HG03135 (cell line): ENCODE results near the gene SLC35F4.
"Not testable (repeated sequence)": the region's sequence is repeated elsewhere in the genome, so short reads cannot be mapped to it uniquely, and the experiment has no call there.

Source experiments
- ATAC-seq: cut with Tn5 transposase; IDR thresholded peaks from one replicate; pipeline ENCODE4 v1.9.1; 2021; ENCODE audit warnings: mild to moderate bottlenecking, moderate library complexity; ENCODE audit not compliant: unreplicated experiment

SLC35F4 gene

DNA sequence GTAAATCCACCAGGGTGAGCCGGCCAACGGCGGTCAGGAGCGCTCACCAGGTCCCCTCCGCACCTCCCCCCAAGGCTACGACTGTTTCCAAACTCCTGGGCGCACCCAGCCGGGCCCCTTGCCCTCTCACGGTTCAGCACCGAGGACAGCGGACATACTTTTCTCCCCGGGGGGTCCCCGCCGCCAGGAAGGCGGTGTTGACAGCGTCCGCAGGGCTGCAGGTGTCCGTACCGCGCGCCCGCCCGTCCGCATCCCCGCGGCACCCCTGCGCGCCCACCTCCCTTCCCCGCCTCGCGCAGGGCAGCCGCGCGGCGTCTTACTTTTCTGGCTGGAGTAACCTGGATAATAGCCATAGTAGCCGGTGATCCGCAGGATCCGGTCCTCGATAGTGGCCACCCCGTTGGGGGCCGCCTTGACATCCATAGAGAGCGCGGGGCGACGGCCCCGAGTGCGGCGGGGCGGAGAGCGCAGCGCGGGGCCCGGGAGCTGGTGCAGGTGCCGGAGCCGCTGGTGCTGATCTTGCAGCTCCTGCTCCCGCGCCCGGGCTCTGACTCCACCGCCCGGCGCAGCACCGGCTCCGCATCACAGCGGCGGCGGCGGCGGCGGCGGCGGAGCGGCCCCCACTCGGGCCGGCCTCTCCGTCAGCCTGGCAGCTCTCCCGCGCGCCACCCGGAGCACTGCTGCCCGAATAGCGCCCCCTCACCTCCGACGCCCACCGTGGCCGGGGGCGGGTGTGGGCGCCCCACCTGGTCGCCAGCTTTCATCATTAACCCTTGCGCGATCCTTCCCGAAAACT lies at the start of gene SLC35F4:
Gene SLC35F4 (minus strand): TSS at position 690 of the 796 bp plus-strand sequence.
- no peak for ATAC-seq

DNA sequence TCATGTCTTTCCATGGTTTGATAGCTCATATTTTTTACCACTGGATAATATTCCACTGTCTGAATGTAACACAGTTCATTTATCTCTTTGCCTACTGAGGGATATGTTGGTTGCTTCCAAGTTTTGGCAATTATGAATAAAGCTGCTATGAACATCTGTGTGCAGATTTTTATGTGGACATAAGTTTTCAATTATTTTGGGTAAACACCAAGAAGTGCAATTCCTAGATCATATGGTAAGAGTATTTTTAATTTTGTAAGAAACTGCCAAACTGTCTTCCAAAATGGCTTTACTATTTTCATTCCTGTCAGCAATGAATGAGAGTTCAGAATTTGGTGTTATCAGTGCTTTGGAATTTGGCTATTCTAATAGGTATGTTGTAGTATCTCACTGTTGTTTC lies 43.7 kb upstream of the SLC35F4 start:
- ATAC-seq = no peak

DNA sequence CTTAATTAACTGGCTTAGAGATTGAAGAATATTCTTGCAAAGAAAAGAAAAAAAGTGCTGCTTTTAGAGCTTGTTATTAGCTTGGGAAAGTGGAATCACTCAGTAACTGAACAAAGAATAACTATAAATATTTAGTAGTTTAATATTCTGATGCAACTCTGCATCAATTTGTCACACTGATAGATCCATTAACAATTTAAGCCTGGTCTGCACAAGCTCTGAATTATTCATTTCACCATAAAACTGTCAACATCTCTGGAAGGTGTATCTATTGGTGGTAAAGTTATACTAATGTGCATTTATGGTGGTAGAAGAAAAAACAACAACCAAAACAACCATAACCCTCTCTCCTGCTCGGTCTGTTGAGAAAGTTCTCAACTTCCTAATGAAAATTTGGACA lies 38.1 kb upstream of the SLC35F4 start:
- no peak for ATAC-seq

DNA sequence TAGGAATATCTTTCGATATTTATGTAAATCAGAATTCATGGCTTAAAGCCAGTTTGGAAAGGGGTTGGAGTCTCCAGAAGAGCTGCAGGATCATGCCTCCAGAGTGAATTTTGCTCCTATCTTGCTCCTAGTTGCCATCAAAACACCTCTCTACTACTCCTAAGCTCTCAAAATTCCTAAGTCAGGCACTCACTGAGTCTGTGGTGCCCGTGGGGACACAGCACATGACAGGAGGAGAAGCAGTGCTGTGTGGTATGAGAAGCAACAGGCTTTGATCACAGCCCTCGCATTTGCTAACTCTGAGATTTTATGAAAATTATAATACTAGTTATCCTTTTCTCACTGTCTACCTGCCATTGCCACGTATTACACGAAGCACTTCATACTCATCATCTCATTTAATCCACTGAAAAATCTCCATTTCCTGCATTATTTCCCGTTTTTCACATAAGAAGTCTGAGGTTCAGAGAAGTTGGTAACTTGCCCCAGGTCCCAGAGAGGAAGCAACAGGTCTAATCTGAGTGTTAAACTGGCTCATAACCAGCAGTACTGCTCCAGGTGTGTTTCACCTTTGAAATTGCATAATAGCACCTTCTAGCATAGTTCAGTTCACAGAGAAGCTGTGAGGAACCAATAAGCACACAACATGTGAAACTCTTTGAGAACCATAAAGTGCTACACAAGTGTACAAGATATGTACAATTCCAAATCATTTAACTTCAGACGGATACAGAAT lies 33.1 kb upstream of the SLC35F4 start:
- ATAC-seq = no peak

DNA sequence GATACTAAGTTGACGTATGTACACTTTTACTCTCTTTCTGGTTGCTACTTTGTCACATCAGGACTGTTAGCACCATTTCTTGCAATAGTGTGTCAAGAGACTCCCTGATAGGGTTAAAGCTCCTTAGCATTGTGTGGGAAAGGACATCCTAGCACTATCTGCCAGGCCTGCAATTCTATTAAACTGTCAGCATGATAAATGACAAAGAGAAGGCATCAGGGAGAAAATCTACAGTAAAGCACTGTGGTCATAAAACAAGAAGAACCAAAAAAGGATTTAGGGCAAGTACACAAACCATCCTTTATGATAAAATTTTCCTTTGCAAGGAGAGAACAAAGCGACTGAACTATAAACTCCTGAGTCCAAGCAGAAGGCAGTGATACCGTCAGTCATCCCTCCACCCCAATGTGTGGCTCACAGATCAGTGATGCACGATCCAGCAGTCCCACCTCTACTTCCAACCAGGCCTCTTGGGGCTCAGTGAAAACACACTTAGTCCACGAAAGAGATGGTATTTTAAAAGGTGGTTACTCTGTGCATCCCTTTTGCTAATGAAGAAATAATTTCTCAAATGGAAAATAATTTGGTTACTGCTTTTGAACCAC lies 31.4 kb upstream of the SLC35F4 start:
- ATAC-seq = no peak

DNA sequence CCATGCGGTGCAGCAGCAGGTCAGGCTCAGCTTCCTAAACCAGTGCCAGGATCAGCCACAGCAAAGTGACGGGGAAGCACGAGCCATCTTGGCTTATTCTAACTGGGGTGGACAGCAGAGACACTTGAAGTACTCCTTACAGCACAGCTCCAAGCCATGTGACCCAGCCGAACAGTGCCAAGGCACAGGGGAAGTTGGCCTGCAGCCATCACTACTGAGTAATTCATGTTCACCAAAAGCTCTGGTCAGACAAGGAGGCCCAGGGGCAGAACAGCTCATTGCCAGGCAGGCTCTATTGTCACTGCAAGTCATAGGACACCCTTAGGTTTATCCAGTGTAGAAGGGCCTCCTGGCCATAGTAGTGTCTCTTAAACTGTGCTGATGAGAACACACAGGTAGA lies 23.4 kb upstream of the SLC35F4 start:
- ATAC-seq = no peak

DNA sequence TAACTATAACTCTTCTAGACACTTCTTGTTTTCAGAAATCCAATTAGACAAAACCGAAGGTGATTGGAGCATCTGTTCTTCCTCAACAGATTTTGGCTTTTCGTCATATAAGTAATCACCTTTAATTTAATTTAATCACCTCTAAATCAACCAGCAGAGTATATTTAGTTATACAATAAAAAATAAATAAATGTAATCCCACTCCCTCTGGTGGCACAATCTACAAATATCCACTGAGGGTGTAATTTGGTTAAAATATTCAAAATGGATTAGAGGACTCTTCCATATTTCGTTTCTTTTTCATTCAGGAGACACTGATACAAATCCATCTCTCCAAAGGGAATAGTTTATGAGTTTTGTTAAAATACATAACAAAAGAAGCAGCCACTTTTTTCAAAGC lies 18.3 kb upstream of the SLC35F4 start:
- no peak for ATAC-seq

DNA sequence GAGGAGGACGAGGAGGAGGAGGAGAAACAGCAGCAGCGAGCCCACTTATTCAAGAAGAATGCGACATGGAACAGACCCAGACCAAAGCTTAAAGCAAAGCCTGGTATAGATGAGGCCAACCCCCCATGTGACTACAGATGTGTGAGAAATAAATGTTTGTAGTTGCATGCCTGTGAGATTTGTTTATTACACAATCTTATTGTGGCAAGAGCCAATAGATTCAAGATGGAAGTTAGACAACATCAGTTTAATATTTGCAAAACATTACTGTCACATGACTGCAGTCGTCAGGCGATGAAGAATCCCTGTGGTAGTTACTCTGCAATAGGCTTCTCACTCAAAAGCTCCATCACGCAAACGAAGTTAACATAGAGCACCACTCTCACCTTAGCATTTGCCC lies 17.2 kb upstream of the SLC35F4 start:
- no peak for ATAC-seq

DNA sequence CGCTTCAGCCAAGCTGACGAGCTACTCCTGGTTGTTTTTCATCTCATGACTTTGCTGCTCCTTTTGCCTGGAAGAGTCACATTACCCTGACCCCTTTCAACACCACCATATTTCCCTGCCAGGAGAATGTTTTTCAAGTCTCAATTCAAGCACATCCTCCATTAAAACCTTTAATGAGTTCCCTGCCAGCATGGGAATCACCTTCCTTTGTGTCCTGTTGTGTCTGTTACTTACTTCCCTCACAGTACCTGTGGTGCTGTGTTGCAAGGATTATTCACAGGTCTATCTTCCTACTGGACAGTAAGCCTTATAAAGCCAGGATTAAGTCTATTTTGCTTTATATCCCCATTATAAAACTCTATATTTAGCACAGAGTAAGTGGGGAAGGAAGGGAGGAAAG lies 13.6 kb upstream of the SLC35F4 start:
- no peak for ATAC-seq

DNA sequence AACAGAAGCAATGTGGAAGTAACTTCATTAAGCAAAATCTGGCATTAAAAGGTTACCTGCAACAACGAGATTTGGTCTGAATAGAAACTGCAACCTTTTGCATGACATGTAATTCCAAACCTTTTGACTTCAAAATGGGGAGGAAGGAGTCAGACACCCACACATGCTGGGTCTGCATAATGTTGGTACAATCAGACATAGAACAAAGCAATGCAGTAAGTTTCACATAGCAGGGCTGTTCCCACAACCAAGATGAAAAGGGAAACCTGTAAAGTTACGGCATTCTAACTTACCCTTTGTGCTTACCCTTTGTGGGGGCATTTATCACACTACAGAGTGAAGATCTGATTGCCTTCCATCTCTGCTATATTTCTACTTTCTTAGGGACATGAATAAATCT lies 10.1 kb upstream of the SLC35F4 start:
- ATAC-seq = no peak

DNA sequence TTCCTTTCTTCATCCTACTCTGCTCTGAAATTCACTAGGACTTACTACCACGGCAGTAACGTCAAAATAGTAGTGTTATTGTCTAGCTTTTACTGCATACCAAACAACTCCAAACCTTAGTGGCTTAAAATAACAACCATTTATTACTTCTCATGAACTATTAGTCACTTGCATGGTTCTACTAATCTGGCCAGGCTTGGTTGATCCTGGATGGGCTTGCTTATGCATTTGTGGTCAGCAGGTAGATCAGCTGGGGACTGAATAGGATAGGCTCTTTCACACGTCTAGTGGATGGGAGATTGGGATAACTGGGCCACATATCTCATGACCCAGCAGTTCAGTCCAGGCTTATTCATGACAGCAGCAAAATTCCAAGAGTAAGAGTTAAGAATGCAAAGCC lies 9.4 kb upstream of the SLC35F4 start:
- ATAC-seq = no peak

DNA sequence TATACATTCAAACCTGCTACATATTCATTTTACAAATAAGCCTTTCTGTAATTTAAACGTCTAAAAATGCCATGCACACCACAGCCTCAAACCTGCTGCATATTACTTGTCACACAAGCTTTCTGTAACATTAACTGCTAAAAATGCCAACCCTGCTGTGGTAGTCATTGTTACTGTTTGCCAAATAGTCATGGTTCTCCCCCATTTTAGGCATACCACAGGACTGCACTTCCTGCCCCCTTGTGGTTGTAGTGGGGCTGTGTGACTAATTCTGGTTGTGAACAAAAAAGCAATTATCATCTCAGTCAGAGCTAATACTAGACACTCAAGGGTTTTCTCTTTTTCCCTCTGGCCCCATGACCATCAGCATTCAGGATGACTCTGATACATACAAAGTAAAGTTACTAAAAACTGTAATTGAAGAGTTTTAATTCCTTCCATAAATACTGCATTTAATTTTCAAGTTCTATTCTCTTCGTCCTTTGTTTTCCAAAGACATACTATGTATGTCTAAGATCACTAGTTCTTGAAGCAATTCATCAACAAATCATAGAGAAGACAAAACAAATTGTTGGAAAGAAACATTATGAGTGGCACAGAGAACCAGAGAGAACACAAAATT lies 5.7 kb upstream of the SLC35F4 start:
- no peak for ATAC-seq

DNA sequence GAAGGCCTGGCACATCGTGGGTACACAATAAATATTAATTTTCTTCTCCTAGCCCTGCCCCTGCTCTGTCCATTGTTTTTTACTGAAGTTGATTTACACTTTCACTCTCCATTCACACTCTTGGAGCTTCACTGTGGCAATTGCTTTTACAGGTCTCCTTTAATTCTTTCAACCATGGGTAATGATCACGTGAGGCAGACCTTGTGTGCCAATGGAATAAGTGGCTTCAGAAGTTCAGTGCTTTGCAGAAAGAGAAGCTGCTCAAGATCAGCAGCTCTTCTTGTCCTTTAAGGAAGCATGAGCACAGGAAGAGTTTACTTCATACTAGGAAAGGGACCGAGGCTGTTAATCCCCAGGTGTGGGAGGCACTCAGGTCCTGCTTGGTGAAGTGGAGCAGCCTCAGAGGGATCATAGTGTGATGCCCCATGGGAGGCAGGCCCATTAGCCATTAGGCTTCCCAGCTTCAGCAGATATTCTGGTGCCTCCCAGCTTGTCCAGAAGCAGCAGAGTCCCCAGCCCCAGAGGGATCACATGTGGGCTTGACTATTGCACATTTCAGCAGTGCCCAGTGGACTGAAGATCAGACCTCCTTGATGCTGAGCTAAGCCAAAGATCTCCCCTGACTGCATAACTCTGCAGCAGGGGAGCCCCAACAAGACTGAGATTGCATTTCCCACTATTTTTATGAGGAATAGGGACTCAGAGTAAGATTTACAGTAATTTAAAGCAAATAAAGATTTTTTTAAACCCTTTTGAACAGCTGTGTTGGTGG lies 5.0 kb upstream of the SLC35F4 start:
- ATAC-seq = no peak

DNA sequence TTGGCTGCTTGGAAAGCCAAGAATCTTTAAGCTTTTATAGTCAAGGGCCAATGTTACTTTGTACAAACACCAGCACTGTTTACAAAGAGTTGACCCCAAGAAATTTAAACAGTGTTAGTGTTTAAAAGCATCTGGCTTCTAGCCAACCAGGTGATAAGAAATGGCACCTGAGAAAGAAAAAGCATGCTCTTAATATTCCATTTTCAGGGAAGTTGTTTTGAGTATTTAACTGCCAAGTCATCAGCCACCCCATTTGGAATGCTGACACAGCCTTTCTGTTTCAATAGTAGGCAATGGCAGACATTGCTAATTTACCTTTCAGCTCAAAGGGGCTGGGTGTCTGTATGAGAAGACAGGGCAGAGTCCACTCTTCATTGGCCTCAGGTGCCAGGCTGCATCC lies 3.7 kb upstream of the SLC35F4 start:
- no peak for ATAC-seq

DNA sequence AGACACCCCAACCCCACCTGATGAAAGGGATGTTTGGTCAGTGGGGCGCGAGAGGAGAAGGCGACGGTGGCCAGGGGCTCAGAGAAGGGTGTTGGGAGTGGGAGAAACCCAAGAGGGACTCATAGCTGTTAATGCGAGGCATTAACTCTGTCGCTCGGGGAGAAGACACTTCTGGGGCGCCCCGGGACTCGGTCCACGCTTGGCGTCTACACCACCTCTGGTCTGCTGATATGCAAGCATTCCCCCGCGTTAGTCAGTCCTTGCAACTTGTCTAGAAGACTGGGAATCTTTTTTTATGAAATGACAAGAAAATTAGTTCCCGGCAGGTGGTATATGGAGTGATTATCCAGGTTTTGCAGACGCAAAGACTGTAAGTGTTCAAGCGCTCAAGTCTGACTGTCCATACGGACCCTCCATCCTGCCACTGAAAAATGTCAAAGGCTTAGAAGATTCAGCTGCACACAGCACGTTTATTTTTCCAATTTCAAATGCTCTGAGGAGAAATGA lies 360 bp upstream of the SLC35F4 start:
- ATAC-seq = no peak

DNA sequence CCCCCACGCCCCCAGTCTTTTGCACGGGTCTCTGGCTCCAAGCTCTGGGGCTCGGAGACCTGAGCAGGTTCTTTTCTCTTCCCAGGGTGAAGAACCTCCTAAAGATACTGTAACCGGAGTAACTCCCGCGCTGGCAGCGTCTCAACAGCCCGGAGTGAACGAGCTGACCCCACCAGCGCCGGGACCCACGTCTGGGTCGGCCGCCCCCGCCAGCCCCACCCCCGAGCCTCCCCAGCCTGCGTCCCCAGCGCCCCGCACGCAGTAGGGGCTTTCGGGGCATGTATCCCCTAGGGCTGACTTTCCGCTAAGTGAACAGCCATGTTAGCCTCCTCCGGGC lies 858 bp downstream of the SLC35F4 start:
- no peak for ATAC-seq

DNA sequence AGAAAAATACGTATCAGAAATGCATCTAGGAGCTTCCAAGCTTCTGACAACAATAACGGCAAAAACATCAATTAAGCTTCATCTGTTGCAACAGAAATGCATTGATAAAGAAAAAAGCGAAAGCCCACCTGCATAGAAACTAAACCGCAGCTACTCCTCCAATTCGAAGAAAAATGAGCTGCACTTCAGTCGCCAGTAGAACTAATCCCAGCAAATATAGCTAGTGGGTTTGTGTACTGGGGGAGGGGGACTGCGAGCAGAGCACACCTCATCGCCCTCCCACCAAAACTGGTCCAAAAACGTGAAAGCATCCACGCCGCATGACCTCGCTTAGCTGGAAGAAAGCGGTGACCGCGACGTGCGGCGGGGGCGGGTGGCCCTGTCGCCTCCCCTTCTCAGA lies 1.2 kb downstream of the SLC35F4 start:
- ATAC-seq = no peak

DNA sequence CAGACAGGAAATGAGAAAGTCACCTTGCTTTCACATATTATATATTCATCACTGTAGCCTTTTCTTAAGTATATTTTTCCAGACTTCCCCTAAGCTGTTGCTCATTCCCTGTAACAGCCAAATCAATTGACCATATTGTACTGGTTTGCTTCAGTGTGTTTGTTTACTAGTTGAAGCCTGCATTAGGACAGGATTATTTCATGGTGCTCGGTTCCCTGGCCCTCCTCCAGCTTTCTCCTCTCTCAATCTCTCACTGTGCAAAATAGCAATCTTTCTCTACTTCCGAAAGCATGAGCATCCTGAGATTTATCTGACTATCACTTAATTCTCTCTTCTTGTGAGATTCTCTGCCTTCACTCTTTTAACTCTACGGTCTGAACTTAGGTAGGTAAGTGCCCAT lies 2.4 kb downstream of the SLC35F4 start:
- no peak for ATAC-seq

DNA sequence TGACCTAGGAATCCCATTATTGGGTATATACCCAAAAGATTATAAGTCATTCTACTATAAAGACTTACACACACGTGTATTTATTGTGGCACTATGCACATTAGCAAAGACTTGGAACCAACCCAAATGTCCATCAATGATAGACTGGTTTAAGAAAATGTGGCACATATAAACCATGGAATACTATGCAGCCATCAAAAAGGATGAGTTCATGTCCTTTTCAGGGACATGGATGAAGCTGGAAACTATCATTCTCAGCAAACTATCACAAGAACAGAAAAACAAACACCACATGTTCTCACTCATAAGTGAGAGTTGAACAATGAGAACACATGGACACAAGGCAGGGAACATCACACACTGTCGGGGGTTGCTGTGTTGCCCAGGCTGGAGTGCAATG lies 10.2 kb downstream of the SLC35F4 start:
- not testable (repeated sequence) for ATAC-seq

DNA sequence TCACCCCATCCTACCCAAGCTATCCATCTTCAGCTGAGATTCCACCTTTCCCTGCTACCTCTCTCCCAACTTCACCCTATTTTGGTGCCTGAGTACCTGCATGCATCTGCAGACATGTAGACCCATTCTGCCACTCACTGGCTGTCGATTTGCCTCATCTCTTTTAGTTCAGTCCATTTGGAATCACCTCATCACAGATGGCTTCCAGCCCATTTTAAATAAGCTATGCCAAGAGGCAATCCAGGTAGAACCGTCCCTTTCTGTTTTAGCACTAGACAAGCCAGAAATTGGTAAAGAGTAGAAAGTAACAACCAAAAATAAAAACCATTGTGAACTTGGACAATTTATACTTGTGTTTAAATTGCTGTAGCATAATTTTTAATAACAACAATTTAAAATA lies 11.3 kb downstream of the SLC35F4 start:
- ATAC-seq = no peak

DNA sequence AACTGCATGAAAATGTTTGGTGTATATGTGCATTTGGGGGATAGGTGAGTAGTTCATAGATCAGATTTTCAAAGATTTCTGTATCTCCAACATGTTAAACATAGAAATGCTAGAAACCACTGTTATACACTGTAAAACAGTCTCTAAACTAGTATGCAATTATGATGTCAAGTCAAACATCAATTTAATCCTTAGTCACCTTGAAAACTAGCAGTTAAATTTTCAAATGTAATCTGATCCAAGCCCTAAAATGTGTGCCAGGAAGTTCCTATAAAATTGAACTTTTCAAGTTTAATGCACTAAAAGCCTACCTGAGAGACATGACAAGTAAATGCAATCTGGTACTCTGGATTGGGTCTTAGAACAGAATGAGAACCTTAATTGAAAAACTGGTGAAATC lies 14.5 kb downstream of the SLC35F4 start:
- ATAC-seq = no peak
